CD14-positive monocyte (primary cell): Measurements from ENCODE around the gene SH2D4B. TPM values are rescaled to one million over a fixed set of nuclear protein-coding genes. Genes with fewer than 3 reads are reported as not detected.

Source experiments
- DNase-seq, 3 donors: peaks; one replicate each; pipeline ENCODE4 v3.0.0-alpha.2; 2011 to 2022
- H2AFZ ChIP-seq: 2 replicates; pipeline ENCODE4 v1.6.0; 2012; ENCODE audit warnings: mild to moderate bottlenecking, low read depth, low read length, inconsistent platforms; ENCODE audit not compliant: insufficient read depth, poor library complexity, severe bottlenecking
- H3K27ac ChIP-seq, 2 donors: 1 replicate in 1 of 2; 2 replicates in 1 of 2; pipeline ENCODE4 v1.5.1; 2012 to 2013; ENCODE audit warnings: low read length in 2 of 2, control low read depth in 1 of 2, inconsistent platforms in 1 of 2, low read depth in 1 of 2, mild to moderate bottlenecking in 1 of 2
- H3K27me3 ChIP-seq, 2 donors: one replicate each; pipeline versions ENCODE4 v1.6.0 to v1.6.1; 2011 to 2013; ENCODE audit warnings: low read length in 2 of 2; ENCODE audit not compliant: control insufficient read depth in 2 of 2, insufficient read depth in 2 of 2
- H3K36me3 ChIP-seq, 2 donors: replicated peaks in 1 of 2; 1 replicate in 1 of 2; 2 replicates in 1 of 2; pipeline versions ENCODE4 v1.5.1 to v1.6.1; 2012 to 2013; ENCODE audit warnings: low read length in 2 of 2, control low read depth in 1 of 2, inconsistent platforms in 1 of 2, mild to moderate bottlenecking in 1 of 2; ENCODE audit not compliant: insufficient read depth in 2 of 2, control insufficient read depth in 1 of 2
- H3K4me1 ChIP-seq, 2 donors: 1 replicate in 1 of 2; 2 replicates in 1 of 2; pipeline versions ENCODE4 v1.5.1 to v1.6.1; 2012 to 2013; ENCODE audit warnings: low read length in 2 of 2, control low read depth in 1 of 2, inconsistent platforms in 1 of 2, mild to moderate bottlenecking in 1 of 2, moderate library complexity in 1 of 2; ENCODE audit not compliant: insufficient read depth in 2 of 2, control insufficient read depth in 1 of 2
- H3K4me2 ChIP-seq: replicated peaks from 2 replicates; pipeline ENCODE3; 2012; ENCODE audit warnings: low read length, moderate library complexity, mild to moderate bottlenecking; ENCODE audit not compliant: poor library complexity, severe bottlenecking; ENCODE audit errors: extremely low read depth
- H3K4me3 ChIP-seq, 3 experiments: fragments of 200-600 bp in 1 of 3; sonication (generic) in 1 of 3; replicated peaks in 1 of 3; 1 replicate in 2 of 3; 2 replicates in 1 of 3; pipeline ENCODE4 v1.5.1; 2011 to 2013; ENCODE audit warnings: low read length in 3 of 3, mild to moderate bottlenecking in 3 of 3, control low read depth in 2 of 3, low read depth in 2 of 3, inconsistent platforms in 1 of 3, moderate library complexity in 1 of 3
- H3K79me2 ChIP-seq: 2 replicates; pipeline ENCODE4 v1.6.0; 2012; ENCODE audit warnings: mild to moderate bottlenecking, control low read depth, inconsistent platforms, low read length, moderate library complexity; ENCODE audit not compliant: insufficient read depth
- H3K9ac ChIP-seq: 2 replicates; pipeline ENCODE4 v1.6.0; 2017; ENCODE audit warnings: low read length, mild to moderate bottlenecking; ENCODE audit not compliant: insufficient read depth, poor library complexity, severe bottlenecking
- H3K9me3 ChIP-seq, 2 donors: replicated peaks in 1 of 2; 1 replicate in 1 of 2; 2 replicates in 1 of 2; pipeline versions ENCODE4 v1.5.1 to v1.6.1; 2012 to 2013; ENCODE audit warnings: low read length in 2 of 2, control low read depth in 1 of 2; ENCODE audit not compliant: control insufficient read depth in 1 of 2, insufficient read depth in 1 of 2
- H4K20me1 ChIP-seq: 2 replicates; pipeline ENCODE4 v1.6.0; 2012; ENCODE audit warnings: mild to moderate bottlenecking, low read length, control low read depth, moderate library complexity; ENCODE audit not compliant: insufficient read depth
- H3K27ac Mint-ChIP-seq, 7 donors: one replicate each; pipeline ENCODE4 v1.8.0; 2020; ENCODE audit warnings: mild to moderate bottlenecking in 7 of 7, mixed read lengths in 7 of 7, moderate library complexity in 6 of 7, inconsistent platforms in 2 of 7
- H3K27me3 Mint-ChIP-seq, 3 donors: one replicate each; pipeline ENCODE4 v1.8.0; 2021 to 2022; ENCODE audit warnings: low read depth in 3 of 3, mild to moderate bottlenecking in 3 of 3, mixed read lengths in 3 of 3, moderate library complexity in 3 of 3, inconsistent platforms in 1 of 3
- H3K36me3 Mint-ChIP-seq, 2 donors: one replicate each; pipeline ENCODE4 v1.8.0; 2020; ENCODE audit warnings: mixed read lengths in 2 of 2, inconsistent platforms in 1 of 2, mild to moderate bottlenecking in 1 of 2
- H3K4me1 Mint-ChIP-seq: one replicate; pipeline ENCODE4 v1.8.0; 2020; ENCODE audit warnings: mild to moderate bottlenecking, mixed read lengths
- H3K4me3 Mint-ChIP-seq, 2 donors: one replicate each; pipeline ENCODE4 v1.8.0; 2020; ENCODE audit warnings: mild to moderate bottlenecking in 2 of 2, mixed read lengths in 2 of 2, moderate library complexity in 1 of 2
- H3K9me3 Mint-ChIP-seq, 7 donors: one replicate each; pipeline ENCODE4 v1.8.0; 2020 to 2022; ENCODE audit warnings: mixed read lengths in 7 of 7, mild to moderate bottlenecking in 6 of 7, moderate library complexity in 6 of 7, inconsistent platforms in 2 of 7
- CTCF ChIP-seq: fragments of 200-600 bp; IDR thresholded peaks from one replicate; pipeline ENCODE4 v1.8.0; 2022; ENCODE audit warnings: antibody characterized with exemption, mild to moderate bottlenecking
- WGBS: methylation state at CpG from one replicate; pipeline ENCODE4 v1.1.5; 2013; ENCODE audit warnings: missing lambda C conversion rate; ENCODE audit not compliant: insufficient coverage; 5-methylcytosine and 5-hydroxymethylcytosine counted together
- intact Hi-C, 2 donors: fragments of 100-400 bp; cut with micrococcal nuclease; formaldehyde crosslinking; loops; one replicate each; pipeline versions ENCODE4 v1.15.0 to v1.15.1; 2023
- polyA plus RNA-seq, 3 donors: library from polyadenylated mRNA; depleted of rRNA in 1 of 3; unstranded in 2 of 3; stranded (reverse) in 1 of 3; fragments of 300-500 nt in 2 of 3; fragments of >200 nt in 1 of 3; fragmentation: Illumina TruSeq in 2 of 3; gene quantifications; 1 replicate in 2 of 3; 2 replicates in 1 of 3; pipeline ENCODE4 v1.2.3, GENCODE V29; 2012 to 2021

The SH2D4B gene
- polyA plus RNA-seq, 3 donors, result 0.01 TPM; not detected in 2

GRCh38 chr10:80509403-80510161, 28.1 kb upstream of the SH2D4B start:
- no peaks in the 10 kb centered on the region for H3K27me3 ChIP-seq
- Mint-ChIP-seq H3K4me1 (peaks cover 28% of the 10 kb centered on the region), H3K4me3 (no peak overlapping the region), H3K36me3 (peaks cover 81 to 93% of the 10 kb centered on the region in 2 donors), H3K9me3 (no peaks in the 10 kb centered on the region), H3K27ac (peak overlapping the region; percentile 59 to 85 (median 76)), H3K27me3 (no peaks in the 10 kb centered on the region)
- no peak overlapping the region for H3K4me3 ChIP-seq
- no peak for TF ChIP-seq CTCF
- intact Hi-C loops, result loop anchor here in 1 of 2 donors (5.0 kb wide), 1 partner anchor 122 kb away; no protein-coding TSS in a partner anchor
- 78% methylated on average over 18 of the region's 18 CpGs for WGBS
- H3K27ac ChIP-seq, result peak overlapping the region in 1 of 2 donors; percentile 52
- DNase-seq, result peak in 1 of 3 donors; percentile 49
- peaks cover 82% of the 10 kb centered on the region for H3K79me2 ChIP-seq
- H3K36me3 ChIP-seq, result peaks cover 72 to 89% of the 10 kb centered on the region in 2 donors
- H2AFZ ChIP-seq, result no peak overlapping the region
- no peaks in the 10 kb centered on the region for H3K9me3 ChIP-seq
- H3K4me2 ChIP-seq, result no peak overlapping the region
- H3K9ac ChIP-seq, result no peak overlapping the region
- H3K4me1 ChIP-seq, result peaks cover 13 to 14% of the 10 kb centered on the region in 2 donors
- peaks cover 100% of the 10 kb centered on the region for H4K20me1 ChIP-seq

DNA sequence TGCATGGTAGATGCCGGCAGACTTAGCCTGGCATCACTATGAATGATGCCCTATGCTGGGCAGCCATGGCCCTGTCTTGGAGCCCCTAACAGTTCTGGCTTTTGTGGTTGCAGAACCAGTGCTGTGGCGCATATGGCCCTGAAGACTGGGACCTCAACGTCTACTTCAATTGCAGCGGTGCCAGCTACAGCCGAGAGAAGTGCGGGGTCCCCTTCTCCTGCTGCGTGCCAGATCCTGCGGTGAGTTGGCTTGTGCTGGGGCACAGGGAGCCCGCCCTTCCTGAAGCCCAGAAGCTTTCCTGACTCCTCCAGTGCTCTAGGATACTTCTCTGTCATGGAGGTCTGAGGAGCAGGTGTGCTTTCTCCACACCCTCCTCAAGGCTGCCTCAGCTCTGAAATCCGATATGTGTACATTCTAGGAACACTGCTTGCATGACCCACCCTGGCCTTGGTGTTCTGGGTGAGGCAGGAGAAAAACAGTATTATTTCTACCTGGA, 25.6 kb upstream of the SH2D4B start:
- peak overlapping the region in 4 of 7 donors; percentile 1 to 76 (median 43) for H3K27ac Mint-ChIP-seq
- no peak overlapping the region for H3K4me3 ChIP-seq
- H3K36me3 Mint-ChIP-seq, result peaks cover 93 to 100% of the 10 kb centered on the region in 2 donors
- no peak overlapping the region for H3K9ac ChIP-seq
- H3K27me3 ChIP-seq, result no peaks in the 10 kb centered on the region
- intact Hi-C loops, result no loop called here
- no peak for DNase-seq
- peaks cover 100% of the 10 kb centered on the region for H4K20me1 ChIP-seq
- no peak for TF ChIP-seq CTCF
- H3K4me2 ChIP-seq, result no peak overlapping the region
- H3K4me3 Mint-ChIP-seq, result no peak overlapping the region
- H3K9me3 Mint-ChIP-seq, result no peaks in the 10 kb centered on the region
- H3K27me3 Mint-ChIP-seq, result no peaks in the 10 kb centered on the region
- no peak overlapping the region for H2AFZ ChIP-seq
- peak overlapping the region in 1 of 2 donors; percentile 52 for H3K27ac ChIP-seq
- H3K4me1 Mint-ChIP-seq, result peaks cover 21% of the 10 kb centered on the region
- peaks cover 68% of the 10 kb centered on the region for H3K79me2 ChIP-seq
- WGBS, result 97% methylated on average over 8 of the region's 10 CpGs
- no peaks in the 10 kb centered on the region for H3K9me3 ChIP-seq
- peaks cover 87 to 100% of the 10 kb centered on the region in 2 donors for H3K36me3 ChIP-seq
- no peaks in the 10 kb centered on the region for H3K4me1 ChIP-seq
